Activated naive CD4-positive, alpha-beta T cell treated with anti-CD3 and anti-CD28 coated beads, Interleukin-2, amount 50 U/mL, for 24 hours (primary cell): ENCODE results near the gene NOP14.

Experiments
- H3K27ac Mint-ChIP-seq: one replicate; pipeline ENCODE4 v1.8.0; 2021; ENCODE audit warnings: mild to moderate bottlenecking, mixed read lengths
- H3K27me3 Mint-ChIP-seq: one replicate; pipeline ENCODE4 v1.8.0; 2021; ENCODE audit warnings: mixed read lengths
- H3K36me3 Mint-ChIP-seq: one replicate; pipeline ENCODE4 v1.8.0; 2021; ENCODE audit warnings: mixed read lengths
- H3K4me1 Mint-ChIP-seq: one replicate; pipeline ENCODE4 v1.8.0; 2021; ENCODE audit warnings: mixed read lengths
- H3K4me3 Mint-ChIP-seq: one replicate; pipeline ENCODE4 v1.8.0; 2021; ENCODE audit warnings: mild to moderate bottlenecking, mixed read lengths
- H3K9me3 Mint-ChIP-seq: one replicate; pipeline ENCODE4 v1.8.0; 2021; ENCODE audit warnings: mixed read lengths

Gene NOP14

DNA sequence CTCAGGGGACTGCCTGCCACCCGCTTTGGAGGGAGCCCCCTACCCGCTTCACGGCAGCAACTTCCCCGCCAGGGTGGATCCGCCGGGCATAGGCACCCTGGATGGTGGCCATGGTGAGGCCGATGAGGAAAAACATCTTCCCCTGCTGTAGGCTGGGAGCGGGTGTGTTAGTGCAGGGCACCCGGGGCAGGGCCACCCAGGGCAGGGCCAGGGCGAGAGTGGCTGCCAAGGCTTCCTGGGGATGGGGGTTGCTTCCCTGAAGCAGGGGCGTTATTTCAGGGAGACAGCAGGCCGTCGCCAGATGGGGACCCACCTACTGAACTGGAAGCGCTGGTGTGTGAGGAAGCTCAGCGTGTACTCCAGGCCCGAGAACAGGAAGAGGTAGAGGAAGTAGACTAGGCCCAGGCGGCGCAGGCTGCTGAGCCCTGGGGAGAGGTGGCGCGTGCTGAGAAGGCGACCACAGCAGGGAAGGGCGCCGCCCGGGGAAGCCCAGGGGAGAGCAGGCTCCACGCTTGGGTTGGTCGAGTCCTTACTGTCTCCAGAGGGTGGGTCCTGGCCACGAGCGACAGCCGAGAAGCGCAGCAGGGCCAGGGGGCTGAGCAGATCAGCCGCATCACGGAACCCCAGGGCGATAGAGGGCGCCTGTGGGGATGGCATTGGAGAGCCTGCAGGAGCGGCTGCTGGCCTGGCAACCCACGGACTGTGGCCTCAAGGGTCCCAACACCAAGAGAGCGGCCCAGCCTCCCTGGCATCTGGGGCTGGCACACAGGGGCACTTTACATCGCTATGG is 31.5 kb downstream of the NOP14 start:
- peak overlapping the region; percentile 89 for H3K27ac Mint-ChIP-seq
- no peaks in the 10 kb centered on the region for H3K27me3 Mint-ChIP-seq
- peaks cover 26% of the 10 kb centered on the region for H3K4me1 Mint-ChIP-seq
- H3K4me3 Mint-ChIP-seq, result peak overlapping the region; percentile 74
- H3K9me3 Mint-ChIP-seq, result no peaks in the 10 kb centered on the region
- H3K36me3 Mint-ChIP-seq, result peaks cover 6% of the 10 kb centered on the region

DNA sequence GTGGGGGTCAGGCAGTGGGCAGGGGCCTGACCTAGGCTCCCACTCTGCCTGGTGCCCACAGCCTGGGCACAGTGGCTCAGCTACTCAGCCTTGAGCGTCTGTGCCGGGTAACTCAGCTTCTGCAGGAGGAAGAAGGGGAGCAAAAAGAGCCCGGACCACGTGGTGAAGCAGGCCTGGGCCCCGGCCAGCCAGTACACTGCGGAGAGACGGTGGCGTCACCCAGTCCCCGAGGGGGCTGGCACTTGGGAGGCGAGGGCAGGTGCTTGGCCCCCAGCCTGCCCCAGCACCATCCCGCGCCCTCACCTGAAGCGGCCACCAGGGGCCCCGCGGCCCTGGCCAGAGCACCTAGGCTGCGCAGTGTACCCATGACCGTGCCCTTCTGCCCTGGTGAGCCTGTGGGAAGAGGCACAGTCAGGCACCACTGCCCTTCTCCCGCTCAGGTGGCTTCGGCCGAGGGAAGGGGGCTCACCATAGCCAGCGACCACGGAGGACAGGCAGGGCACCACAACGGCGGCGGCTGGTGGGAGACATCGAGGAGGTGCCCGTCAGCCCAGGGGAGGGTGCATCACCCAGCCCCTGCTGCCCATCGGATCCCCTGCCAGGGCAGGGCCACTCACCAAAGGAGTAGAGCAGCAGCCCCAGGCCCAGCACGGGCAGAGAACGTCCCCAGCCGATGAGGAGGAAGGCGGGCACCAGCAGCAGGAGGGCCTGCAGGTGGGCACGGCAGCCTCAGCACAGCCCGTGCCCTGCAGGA is 32.3 kb downstream of the NOP14 start:
- Mint-ChIP-seq H3K27me3 (no peaks in the 10 kb centered on the region), H3K4me3 (no peak overlapping the region), H3K4me1 (peaks cover 18% of the 10 kb centered on the region), H3K27ac (no peak overlapping the region), H3K36me3 (peaks cover 6% of the 10 kb centered on the region), H3K9me3 (no peaks in the 10 kb centered on the region)

DNA sequence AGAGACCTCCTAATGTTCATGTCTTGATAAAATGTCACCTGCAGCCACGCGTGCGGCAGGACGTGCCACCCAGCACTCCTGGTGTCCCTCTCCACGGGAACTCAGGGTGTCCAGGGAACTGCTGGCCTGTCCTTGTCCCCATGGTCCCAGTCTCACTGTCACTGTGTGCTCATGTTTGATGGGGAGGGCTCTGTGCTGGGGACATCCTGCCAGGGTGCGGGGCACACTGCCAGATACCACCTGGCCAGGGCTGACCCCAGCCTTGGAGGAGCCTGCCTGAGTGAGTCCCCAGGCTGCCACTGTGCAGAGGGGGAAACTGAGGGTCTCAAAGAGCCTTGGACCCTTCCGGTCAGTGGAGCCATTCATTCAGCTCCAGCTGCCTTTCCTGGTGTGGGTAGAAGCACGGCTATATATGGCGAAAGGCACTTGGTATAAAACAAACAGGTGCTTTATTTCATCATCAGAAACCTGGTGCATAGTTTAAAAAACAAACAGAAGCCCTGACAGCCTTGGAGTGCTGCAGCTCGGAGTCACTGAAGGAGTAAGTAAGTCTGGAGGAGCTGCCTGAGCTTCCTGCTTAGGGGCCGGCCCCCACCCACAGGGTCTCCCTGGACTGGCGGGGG is 33.0 kb downstream of the NOP14 start:
- Mint-ChIP-seq H3K27ac (peak overlapping the region; percentile 35), H3K9me3 (no peaks in the 10 kb centered on the region), H3K4me1 (peaks cover 15% of the 10 kb centered on the region), H3K36me3 (peaks cover 6% of the 10 kb centered on the region), H3K4me3 (no peak overlapping the region), H3K27me3 (no peaks in the 10 kb centered on the region)

DNA sequence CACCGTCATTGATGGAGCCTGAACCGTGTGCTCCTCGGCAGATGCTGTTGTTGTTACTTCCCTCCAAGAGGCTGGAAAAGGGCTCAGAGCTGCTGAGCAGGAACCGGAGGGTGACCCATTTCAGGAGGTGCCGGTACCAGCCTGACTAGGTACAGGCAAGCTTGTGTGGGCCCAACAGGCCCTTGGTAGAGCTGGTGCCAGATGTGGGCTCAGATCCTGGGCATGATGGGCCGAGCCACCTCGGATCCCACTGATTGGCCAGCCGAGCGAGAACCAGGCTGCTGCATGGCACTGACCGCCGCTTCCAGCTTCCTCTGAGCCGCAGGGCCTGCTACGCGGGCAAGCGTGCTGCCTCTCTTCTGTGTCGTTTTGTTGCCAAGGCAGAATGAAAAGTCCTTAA is 33.7 kb downstream of the NOP14 start:
- Mint-ChIP-seq H3K9me3 (no peaks in the 10 kb centered on the region), H3K4me1 (peaks cover 15% of the 10 kb centered on the region), H3K27me3 (no peaks in the 10 kb centered on the region), H3K27ac (peak overlapping the region; percentile 30), H3K4me3 (no peak overlapping the region), H3K36me3 (peaks cover 6% of the 10 kb centered on the region)

DNA sequence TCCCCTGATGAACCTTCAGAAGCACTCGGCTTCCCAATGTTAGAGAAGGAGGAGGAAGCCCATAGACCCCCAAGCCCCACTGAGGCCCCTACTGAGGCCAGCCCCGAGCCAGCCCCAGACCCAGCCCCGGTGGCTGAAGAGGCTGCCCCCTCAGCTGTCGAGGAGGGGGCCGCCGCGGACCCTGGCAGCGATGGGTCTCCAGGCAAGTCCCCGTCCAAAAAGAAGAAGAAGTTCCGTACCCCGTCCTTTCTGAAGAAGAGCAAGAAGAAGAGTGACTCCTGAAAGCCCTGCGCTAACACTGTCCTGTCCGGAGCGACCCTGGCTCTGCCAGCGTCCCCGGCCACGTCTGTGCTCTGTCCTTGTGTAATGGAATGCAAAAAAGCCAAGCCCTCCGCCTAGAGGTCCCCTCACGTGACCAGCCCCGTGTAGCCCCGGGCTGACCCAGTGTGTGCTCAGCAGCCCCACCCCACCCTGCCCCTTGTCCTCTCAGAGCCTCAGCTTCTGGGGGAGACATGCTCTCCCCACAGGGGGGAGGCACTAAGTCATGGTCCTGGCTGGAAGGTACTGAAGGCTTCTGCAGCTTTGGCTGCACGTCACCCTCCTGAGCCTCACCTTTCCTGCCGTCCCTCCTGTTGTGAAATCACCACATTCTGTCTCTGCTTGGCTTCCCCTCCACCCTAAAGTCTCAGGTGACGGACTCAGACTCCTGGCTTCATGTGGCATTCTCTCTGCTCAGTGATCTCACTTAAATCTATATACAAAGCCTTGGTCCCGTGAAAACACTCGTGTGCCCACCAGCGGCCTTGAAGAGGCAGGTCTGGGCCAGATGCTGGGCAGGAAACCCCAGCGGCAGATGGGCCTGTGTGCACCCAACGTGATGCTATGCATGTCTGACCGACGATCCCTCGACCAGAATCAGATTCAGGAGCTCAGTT is 34.7 kb downstream of the NOP14 start:
- Mint-ChIP-seq H3K36me3 (peaks cover 6% of the 10 kb centered on the region), H3K27ac (peak overlapping the region; percentile 46), H3K9me3 (no peaks in the 10 kb centered on the region), H3K4me1 (peaks cover 18% of the 10 kb centered on the region), H3K27me3 (no peaks in the 10 kb centered on the region), H3K4me3 (no peak overlapping the region)

DNA sequence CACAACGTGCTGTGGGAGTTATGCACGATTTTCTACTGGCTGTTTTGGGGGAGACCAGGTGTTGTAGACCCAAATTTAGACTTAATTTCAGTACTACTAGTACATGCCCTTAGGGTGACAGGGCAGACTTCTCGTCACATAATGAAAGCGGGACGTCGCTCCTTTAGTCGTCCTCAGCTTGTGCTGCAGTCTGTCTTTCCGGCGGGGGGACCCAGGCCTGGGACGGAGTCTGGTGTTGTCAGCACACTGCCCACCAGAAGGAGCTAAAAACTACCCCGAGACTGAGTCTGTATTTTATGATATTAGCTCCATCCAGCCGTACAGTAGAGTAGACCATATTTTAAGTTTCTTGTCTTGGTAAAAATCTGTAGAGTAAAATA is 35.5 kb downstream of the NOP14 start:
- Mint-ChIP-seq H3K36me3 (peaks cover 6% of the 10 kb centered on the region), H3K4me3 (no peak overlapping the region), H3K27ac (peak overlapping the region; percentile 15), H3K9me3 (no peaks in the 10 kb centered on the region), H3K4me1 (peaks cover 18% of the 10 kb centered on the region), H3K27me3 (no peaks in the 10 kb centered on the region)

DNA sequence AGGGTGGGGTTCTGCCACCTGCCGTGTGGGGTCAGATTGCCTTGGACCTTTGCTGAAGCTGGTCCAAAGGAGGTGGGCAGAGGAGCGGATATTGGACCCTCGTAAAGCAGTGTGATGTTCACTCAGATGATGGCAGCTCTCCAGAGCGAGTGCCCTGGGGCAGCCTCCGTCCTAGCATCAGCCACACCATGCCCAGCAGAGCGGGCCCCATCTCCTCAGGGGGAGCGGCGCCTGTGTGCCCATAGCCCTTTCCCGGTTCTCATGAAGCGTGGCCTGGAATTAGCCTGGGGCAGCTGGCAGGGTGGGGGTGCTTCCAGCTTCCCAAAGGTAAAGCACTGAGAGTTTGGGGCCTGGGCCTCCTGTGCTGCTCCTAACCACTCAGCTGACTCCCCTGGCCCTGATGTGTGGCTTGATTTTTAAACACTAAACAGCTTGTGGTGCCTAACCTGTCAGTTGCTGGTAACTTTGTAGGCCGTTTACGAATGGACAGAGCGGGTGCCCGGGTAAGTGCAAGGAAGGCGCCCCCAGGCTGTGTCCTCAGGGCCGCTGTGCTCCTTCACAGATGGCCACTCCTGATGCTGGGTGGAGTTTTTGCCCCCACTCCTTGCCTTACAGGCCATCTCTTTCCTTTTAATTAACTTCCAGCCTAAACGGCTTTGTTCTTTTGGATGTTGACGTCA is 36.0 kb downstream of the NOP14 start:
- Mint-ChIP-seq H3K27ac (no peak overlapping the region), H3K27me3 (no peaks in the 10 kb centered on the region), H3K9me3 (no peaks in the 10 kb centered on the region), H3K4me3 (no peak overlapping the region), H3K4me1 (peaks cover 21% of the 10 kb centered on the region), H3K36me3 (peaks cover 6% of the 10 kb centered on the region)

DNA sequence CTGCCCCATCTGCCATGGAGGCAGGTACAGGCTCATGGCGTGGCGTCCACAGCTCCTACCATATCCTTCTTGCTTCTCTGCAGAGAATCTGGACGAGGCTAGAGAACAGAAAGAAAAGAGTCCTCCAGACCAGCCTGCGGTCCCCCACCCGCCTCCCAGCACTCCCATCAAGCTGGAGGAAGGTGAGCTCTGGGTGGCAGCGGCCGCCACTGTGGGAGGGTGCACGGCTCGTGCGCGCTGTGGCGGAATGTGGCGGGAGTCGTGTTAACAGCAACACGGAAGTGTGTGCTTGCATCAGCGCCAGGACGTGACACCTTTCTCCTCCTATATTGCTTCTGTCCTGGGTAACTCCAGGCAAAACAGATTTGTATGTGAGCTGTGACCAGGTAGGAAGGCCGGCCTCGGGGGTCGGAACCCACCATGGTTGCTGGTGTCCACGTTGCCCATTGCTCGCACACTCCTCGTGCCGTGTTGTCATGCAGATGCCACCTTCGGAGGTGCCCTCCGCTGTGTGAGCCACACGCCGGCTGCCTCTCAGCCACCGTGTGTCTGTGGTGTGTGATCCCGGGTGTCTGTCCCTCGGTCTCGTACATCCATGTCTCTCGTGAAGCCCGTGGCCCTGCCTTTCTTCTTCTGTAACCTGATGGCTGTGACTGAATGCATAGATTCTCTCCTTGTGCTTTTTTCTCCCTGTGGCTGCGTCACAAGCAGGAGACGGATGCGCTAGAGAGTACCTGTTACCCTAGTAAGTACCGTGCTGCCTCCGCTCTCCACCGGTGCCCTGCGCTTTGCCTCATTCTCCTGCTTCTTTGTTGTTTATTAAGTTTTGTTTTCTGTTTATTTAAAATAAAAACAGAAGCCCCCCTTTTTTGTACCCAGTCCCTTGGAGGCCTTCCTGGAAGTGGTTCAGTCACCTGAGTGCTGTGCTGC is 37.0 kb downstream of the NOP14 start:
- H3K27ac Mint-ChIP-seq, result peak overlapping the region; percentile 23
- H3K9me3 Mint-ChIP-seq, result no peaks in the 10 kb centered on the region
- no peak overlapping the region for H3K4me3 Mint-ChIP-seq
- peaks cover 25% of the 10 kb centered on the region for H3K4me1 Mint-ChIP-seq
- peaks cover 7% of the 10 kb centered on the region for H3K36me3 Mint-ChIP-seq
- no peaks in the 10 kb centered on the region for H3K27me3 Mint-ChIP-seq

DNA sequence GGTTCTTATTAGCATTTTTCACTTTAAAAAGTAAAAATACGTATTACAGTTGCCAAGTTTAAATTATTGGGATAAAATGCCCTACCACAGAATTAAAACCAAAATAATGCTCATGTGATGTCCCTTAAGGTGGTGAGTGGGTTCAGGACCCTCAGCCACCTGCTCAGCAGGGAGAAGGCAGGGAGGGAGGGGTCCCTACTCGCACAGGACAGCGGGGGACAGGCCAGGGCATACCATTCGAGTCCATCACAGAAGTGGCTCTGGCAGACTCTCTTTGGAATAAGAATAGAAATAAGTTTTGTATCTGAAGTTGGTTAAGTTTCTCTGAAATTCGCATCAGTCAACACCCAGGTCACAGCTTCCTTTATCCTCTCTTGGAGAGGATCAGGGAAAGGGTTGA is 37.7 kb downstream of the NOP14 start:
- no peak overlapping the region for H3K4me3 Mint-ChIP-seq
- H3K36me3 Mint-ChIP-seq, result peaks cover 9% of the 10 kb centered on the region
- no peaks in the 10 kb centered on the region for H3K9me3 Mint-ChIP-seq
- peaks cover 29% of the 10 kb centered on the region for H3K4me1 Mint-ChIP-seq
- peak overlapping the region; percentile 23 for H3K27ac Mint-ChIP-seq
- no peaks in the 10 kb centered on the region for H3K27me3 Mint-ChIP-seq

DNA sequence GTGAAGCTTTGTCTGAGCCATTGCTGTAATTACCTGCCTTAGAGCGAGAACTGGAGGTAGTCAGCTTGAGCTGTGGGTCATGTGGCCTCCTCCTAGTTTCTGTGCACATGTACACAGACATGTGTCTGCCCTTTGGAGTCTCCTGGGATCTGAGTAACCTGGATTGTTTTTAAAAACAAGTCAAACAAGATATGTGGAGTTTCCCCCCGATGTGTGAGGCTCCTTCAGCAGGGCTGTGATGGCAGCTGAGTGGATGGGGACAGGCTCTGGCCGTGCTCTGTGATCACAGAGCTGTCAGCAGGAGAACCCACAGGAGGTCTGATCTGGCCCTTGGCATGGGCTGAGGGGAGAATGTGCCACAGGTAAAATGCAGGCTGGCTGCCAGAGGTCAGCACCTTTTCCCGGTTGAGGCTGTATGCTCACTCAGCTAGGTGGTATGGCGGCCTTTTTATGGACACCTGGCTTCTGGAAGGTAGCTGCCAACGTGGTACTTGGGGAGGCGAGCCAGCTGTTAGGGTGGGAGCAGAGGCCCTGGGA is 38.4 kb downstream of the NOP14 start:
- H3K4me1 Mint-ChIP-seq, result peaks cover 36% of the 10 kb centered on the region
- no peak overlapping the region for H3K4me3 Mint-ChIP-seq
- peak overlapping the region; percentile 76 for H3K27ac Mint-ChIP-seq
- H3K36me3 Mint-ChIP-seq, result peaks cover 15% of the 10 kb centered on the region
- no peaks in the 10 kb centered on the region for H3K9me3 Mint-ChIP-seq
- H3K27me3 Mint-ChIP-seq, result no peaks in the 10 kb centered on the region

DNA sequence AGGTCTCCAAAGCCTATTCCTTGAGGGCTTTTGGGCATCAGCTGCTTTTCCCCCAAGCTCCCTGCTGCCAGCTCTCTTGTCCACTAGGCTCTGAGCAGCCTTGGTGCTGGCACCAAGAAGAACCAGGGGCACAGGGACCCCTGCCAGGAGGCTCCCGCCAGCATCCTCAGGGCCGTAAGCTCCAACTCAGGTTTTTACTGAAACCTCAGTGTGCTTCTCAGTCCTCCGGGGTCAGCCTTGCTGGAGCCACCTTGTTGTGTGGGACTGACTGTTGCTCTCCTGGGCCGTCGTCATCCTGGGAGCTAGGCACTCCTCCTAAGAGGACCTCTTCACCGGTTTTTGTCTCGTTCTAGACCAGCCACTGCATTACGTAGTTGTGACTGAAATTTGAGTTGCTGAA is 38.9 kb downstream of the NOP14 start:
- peak overlapping the region; percentile 76 for H3K27ac Mint-ChIP-seq
- no peaks in the 10 kb centered on the region for H3K27me3 Mint-ChIP-seq
- peaks cover 41% of the 10 kb centered on the region for H3K4me1 Mint-ChIP-seq
- H3K9me3 Mint-ChIP-seq, result no peaks in the 10 kb centered on the region
- peaks cover 19% of the 10 kb centered on the region for H3K36me3 Mint-ChIP-seq
- H3K4me3 Mint-ChIP-seq, result no peak overlapping the region

DNA sequence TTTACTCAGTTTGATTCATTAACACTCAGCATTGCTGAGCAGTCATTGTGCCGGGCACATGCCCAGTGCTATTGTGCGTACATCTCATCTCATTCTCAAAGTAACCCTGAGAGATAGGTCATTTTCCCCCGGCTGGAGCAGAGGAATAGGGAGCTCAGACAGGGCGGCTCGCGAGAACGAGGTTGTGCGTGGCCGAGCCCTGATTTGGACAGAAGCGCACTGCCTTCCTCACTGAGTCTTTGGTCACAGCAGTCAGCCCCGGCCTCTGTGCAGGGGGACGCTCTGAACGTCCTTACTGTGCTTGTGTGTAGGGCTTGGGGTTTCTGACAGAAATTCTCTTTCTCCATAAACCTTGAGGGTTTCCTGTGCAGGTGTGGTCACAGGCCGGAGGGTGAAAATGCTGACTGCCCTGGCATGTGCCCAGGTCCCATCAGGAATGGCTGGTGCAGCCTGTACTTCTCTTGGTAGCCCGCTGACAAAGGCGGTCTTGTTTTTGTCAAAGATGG is 39.5 kb downstream of the NOP14 start:
- Mint-ChIP-seq H3K4me1 (peaks cover 43% of the 10 kb centered on the region), H3K4me3 (peak overlapping the region; percentile 23), H3K36me3 (peaks cover 20% of the 10 kb centered on the region)

DNA sequence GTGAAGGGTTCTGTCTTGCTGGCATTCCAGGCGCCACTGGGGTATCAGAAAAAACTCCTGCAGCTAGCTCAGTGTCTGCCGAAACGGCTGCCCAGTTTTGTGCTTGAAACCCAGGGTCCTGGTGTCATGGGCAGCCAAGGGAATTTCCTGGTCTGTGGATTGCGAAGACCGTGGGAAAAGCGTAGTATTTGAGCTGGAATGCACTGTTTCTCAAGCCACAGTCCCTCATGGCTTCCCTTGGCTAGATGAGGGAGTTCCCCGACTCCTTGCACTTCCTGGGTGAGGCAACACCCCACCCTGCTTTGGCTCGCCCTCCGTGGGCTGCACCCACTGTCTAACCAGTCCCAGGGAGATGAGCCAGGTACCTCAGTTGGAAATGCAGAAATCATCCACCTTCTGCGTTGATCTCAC is 40.1 kb downstream of the NOP14 start:
- no peaks in the 10 kb centered on the region for H3K9me3 Mint-ChIP-seq
- no peaks in the 10 kb centered on the region for H3K27me3 Mint-ChIP-seq
- H3K4me3 Mint-ChIP-seq, result peak overlapping the region; percentile 23
- peak overlapping the region; percentile 77 for H3K27ac Mint-ChIP-seq
- peaks cover 20% of the 10 kb centered on the region for H3K36me3 Mint-ChIP-seq
- peaks cover 46% of the 10 kb centered on the region for H3K4me1 Mint-ChIP-seq

More for the DNA sequence above, 39.5 kb downstream of the NOP14 start:
- H3K27ac Mint-ChIP-seq, result peak overlapping the region; percentile 77
- no peaks in the 10 kb centered on the region for H3K9me3 Mint-ChIP-seq
- no peaks in the 10 kb centered on the region for H3K27me3 Mint-ChIP-seq
